ENCODE results near the gene VPS33A.

The VPS33A gene

DNA sequence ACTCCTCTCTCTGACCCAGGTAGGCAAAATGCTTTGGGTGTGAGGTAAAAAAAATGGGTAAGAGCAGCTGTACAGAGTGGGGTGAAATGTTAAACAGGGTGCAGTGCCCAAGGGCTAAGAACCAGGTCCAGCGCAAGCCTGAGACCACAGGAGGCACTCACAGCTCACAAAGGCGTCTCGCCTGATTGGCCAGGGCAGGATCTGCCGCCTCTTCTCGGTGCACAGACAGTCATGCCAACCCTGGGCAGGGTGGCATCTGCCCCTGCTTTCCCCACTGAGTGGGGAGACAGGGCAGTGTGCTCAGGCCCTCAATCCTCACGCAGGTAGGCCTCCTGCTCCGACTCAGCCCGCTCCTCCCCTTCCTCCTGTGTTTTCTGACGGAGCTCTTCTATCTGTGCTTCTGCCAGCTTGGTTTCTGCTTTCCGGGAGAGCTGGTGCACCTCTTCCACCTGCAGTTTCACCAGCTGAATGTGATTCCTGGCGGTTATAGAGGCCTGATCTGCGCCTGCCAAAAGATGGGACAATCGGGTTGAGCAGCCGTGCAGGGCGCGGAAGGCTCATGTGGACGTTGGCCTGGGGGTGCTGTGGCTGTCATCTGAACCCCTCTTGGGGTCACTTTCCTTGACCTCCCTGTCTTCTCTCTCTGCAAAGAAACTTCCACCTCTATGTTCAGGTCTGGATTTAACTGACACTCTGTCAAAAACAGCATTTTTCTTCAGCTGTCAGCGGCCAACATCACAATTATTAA lies 58.0 kb downstream of the VPS33A start:
- TF ChIP-seq FOXP2 (optimal IDR thresholded peaks at IDR 0.05; ENCODE audit: borderline replicate concordance, extremely low read depth, extremely low read length, insufficient read depth) (no peak), POLR2AphosphoS5 (IDR thresholded peaks at IDR 0.05; ENCODE audit: low read depth, low read length) (no peak), TAF1 (IDR thresholded peaks at IDR 0.05; ENCODE audit: borderline replicate concordance, insufficient read depth, low read length) (no peak), SIN3A (IDR thresholded peaks at IDR 0.05; ENCODE audit: borderline replicate concordance, insufficient read depth, low read length) (no peak)
- TF ChIP-seq, protein P1, sequence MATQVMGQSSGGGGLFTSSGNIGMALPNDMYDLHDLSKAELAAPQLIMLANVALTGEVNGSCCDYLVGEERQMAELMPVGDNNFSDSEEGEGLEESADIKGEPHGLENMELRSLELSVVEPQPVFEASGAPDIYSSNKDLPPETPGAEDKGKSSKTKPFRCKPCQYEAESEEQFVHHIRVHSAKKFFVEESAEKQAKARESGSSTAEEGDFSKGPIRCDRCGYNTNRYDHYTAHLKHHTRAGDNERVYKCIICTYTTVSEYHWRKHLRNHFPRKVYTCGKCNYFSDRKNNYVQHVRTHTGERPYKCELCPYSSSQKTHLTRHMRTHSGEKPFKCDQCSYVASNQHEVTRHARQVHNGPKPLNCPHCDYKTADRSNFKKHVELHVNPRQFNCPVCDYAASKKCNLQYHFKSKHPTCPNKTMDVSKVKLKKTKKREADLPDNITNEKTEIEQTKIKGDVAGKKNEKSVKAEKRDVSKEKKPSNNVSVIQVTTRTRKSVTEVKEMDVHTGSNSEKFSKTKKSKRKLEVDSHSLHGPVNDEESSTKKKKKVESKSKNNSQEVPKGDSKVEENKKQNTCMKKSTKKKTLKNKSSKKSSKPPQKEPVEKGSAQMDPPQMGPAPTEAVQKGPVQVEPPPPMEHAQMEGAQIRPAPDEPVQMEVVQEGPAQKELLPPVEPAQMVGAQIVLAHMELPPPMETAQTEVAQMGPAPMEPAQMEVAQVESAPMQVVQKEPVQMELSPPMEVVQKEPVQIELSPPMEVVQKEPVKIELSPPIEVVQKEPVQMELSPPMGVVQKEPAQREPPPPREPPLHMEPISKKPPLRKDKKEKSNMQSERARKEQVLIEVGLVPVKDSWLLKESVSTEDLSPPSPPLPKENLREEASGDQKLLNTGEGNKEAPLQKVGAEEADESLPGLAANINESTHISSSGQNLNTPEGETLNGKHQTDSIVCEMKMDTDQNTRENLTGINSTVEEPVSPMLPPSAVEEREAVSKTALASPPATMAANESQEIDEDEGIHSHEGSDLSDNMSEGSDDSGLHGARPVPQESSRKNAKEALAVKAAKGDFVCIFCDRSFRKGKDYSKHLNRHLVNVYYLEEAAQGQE (IDR thresholded peaks at IDR 0.05; ENCODE audit: insufficient read depth in 1 of 2, low read depth in 2 of 2, low read length in 2 of 2), result no peak

DNA sequence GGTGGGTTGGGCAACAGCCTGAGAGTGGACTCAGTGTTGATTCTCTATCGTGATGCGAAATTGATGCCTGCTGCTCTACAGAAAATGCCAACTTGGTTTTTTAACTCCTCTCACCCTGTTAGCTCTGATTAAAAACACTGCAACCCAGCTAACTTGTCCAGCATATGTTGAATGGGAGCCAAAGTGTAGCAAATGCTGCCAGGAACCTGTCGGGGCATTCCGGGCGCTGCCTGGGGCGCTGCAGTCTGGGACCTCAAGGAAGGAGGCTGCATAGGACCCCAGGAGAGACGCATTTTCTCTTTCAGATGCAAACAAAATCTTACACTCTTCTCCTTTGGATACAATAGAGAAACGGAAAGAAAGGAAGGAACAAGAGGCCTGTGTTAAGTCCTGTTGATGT lies 58.9 kb downstream of the VPS33A start:
- TF ChIP-seq FOXP2 (optimal IDR thresholded peaks at IDR 0.05; ENCODE audit: borderline replicate concordance, extremely low read depth, extremely low read length, insufficient read depth), result no peak
- no peak for TF ChIP-seq POLR2AphosphoS5 (IDR thresholded peaks at IDR 0.05; ENCODE audit: low read depth, low read length)
- TF ChIP-seq, protein P1 (IDR thresholded peaks at IDR 0.05; ENCODE audit: insufficient read depth in 1 of 2, low read depth in 2 of 2, low read length in 2 of 2), result no peak
- no peak for TF ChIP-seq TAF1 (IDR thresholded peaks at IDR 0.05; ENCODE audit: borderline replicate concordance, insufficient read depth, low read length)
- no peak for TF ChIP-seq SIN3A (IDR thresholded peaks at IDR 0.05; ENCODE audit: borderline replicate concordance, insufficient read depth, low read length)

DNA sequence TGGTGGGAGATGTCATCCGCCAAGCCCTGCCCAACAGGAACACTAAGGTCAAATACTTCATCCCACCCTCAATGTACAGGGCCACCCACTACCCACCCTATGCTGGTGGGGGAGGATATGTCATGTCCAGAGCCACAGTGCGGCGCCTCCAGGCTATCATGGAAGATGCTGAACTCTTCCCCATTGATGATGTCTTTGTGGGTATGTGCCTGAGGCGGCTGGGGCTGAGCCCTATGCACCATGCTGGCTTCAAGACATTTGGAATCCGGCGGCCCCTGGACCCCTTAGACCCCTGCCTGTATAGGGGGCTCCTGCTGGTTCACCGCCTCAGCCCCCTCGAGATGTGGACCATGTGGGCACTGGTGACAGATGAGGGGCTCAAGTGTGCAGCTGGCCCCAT lies 59.3 kb downstream of the VPS33A start:
- TF ChIP-seq FOXP2 (optimal IDR thresholded peaks at IDR 0.05; ENCODE audit: borderline replicate concordance, extremely low read depth, extremely low read length, insufficient read depth), result no peak
- TF ChIP-seq, protein P1 (IDR thresholded peaks at IDR 0.05; ENCODE audit: insufficient read depth in 1 of 2, low read depth in 2 of 2, low read length in 2 of 2), result no peak
- no peak for TF ChIP-seq SIN3A (IDR thresholded peaks at IDR 0.05; ENCODE audit: borderline replicate concordance, insufficient read depth, low read length)
- no peak for TF ChIP-seq POLR2AphosphoS5 (IDR thresholded peaks at IDR 0.05; ENCODE audit: low read depth, low read length)
- no peak for TF ChIP-seq TAF1 (IDR thresholded peaks at IDR 0.05; ENCODE audit: borderline replicate concordance, insufficient read depth, low read length)

DNA sequence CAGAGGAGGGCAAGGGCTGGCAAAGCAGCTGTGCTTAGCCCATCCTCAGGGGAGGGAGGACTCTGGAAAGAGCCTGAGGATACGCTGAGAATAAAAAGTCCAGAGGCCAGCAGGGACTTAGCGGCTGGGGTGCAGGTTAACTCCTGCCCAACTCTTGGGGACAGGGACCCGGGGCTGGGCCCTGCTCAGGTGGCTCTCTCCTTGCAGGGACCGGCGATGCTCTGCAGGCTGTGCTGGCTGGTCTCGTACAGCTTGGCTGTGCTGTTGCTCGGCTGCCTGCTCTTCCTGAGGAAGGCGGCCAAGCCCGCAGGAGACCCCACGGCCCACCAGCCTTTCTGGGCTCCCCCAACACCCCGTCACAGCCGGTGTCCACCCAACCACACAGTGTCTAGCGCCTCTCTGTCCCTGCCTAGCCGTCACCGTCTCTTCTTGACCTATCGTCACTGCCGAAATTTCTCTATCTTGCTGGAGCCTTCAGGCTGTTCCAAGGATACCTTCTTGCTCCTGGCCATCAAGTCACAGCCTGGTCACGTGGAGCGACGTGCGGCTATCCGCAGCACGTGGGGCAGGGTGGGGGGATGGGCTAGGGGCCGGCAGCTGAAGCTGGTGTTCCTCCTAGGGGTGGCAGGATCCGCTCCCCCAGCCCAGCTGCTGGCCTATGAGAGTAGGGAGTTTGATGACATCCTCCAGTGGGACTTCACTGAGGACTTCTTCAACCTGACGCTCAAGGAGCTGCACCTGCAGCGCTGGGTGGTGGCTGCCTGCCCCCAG lies 60.0 kb downstream of the VPS33A start:
- TF ChIP-seq, protein P1 (IDR thresholded peaks at IDR 0.05; ENCODE audit: insufficient read depth in 1 of 2, low read depth in 2 of 2, low read length in 2 of 2), result no peak
- TF ChIP-seq POLR2AphosphoS5 (IDR thresholded peaks at IDR 0.05; ENCODE audit: low read depth, low read length) (no peak; the same call in 1 of the 2 replicates), FOXP2 (optimal IDR thresholded peaks at IDR 0.05; ENCODE audit: borderline replicate concordance, extremely low read depth, extremely low read length, insufficient read depth) (no peak), SIN3A (IDR thresholded peaks at IDR 0.05; ENCODE audit: borderline replicate concordance, insufficient read depth, low read length) (no peak), TAF1 (IDR thresholded peaks at IDR 0.05; ENCODE audit: borderline replicate concordance, insufficient read depth, low read length) (no peak)

Data from PFSK-1 (cell line).